Peyer's patch (tissue), 4 donors: ENCODE results near the gene TMEM258.

ENCODE experiments used
- CTCF ChIP-seq, 6 experiments: fragments of 450-650 bp in 4 of 6; fragments of 200-600 bp in 2 of 6; sonication (generic) in 1 of 6; IDR thresholded peaks; one replicate each; pipeline ENCODE4 v1.5.1; 2017 to 2019; ENCODE audit warnings: antibody characterized with exemption in 6 of 6, mild to moderate bottlenecking in 3 of 6, moderate library complexity in 1 of 6
- POLR2A ChIP-seq, 2 donors: fragments of 450-650 bp; IDR thresholded peaks; one replicate each; pipeline ENCODE4 v1.5.1; 2017; ENCODE audit warnings: antibody characterized with exemption in 2 of 2, mild to moderate bottlenecking in 2 of 2, moderate library complexity in 2 of 2

GRCh38 chr11:61765550-61766253 lies 26.7 kb downstream of the TMEM258 start:
- TF ChIP-seq CTCF (IDR thresholded peaks at IDR 0.05) (no peak), POLR2A (IDR thresholded peaks at IDR 0.05) (no peak)
